Measurements from ENCODE around the gene CBFA2T3.

- no peak for TF ChIP-seq CTCF (IDR thresholded peaks at IDR 0.05; ENCODE audit: low read depth, low read length)
- TF ChIP-seq EZH2phosphoT487 (IDR thresholded peaks at IDR 0.05; ENCODE audit: low read depth): no peak
Observed at GRCh38 chr16:88901718-88902337, 75.2 kb downstream of the CBFA2T3 start.
